Motor neuron (in vitro differentiated cells): ENCODE results near the gene SCYL1. TPM values are rescaled to one million over a fixed set of nuclear protein-coding genes. Genes with fewer than 3 reads are reported as not detected.
A peak's percentile ranks its signal among the peaks of the same experiment; 100 is the strongest.
"Not testable (repeated sequence)": the region's sequence is repeated elsewhere in the genome, so short reads cannot be mapped to it uniquely, and the experiment has no call there.

ENCODE experiments used
- ATAC-seq, 8 experiments: fragments of 200-7000 bp; cut with Tn5 transposase; replicated peaks in 6 of 8; 2 replicates each; pipeline ENCODE4 v1.8.0; 2021; ENCODE audit warnings: mild to moderate bottlenecking in 8 of 8, moderate library complexity in 8 of 8
- H3K27ac ChIP-seq, 2 donors: fragments of 250-450 bp; sonication (Bioruptor Pico); 2 replicates each; pipeline ENCODE4 v1.9.0; 2021; ENCODE audit warnings: antibody characterized with exemption in 2 of 2, mild to moderate bottlenecking in 2 of 2, moderate library complexity in 1 of 2
- H3K4me1 ChIP-seq, 2 donors: fragments of 250-450 bp; sonication (Bioruptor Pico); replicated peaks in 1 of 2; 2 replicates each; pipeline ENCODE4 v1.6.1; 2021; ENCODE audit warnings: antibody characterized with exemption in 2 of 2, mild to moderate bottlenecking in 2 of 2, moderate library complexity in 1 of 2
- H3K4me3 ChIP-seq, 5 donors: fragments of 250-450 bp; sonication (Bioruptor Pico); 2 replicates each; pipeline ENCODE4 v1.9.0; 2021; ENCODE audit warnings: antibody characterized with exemption in 5 of 5, mild to moderate bottlenecking in 5 of 5, moderate library complexity in 4 of 5
- WGBS, 10 experiments: fragments of 450-650 bp; shearing (Covaris generic); methylation state at CpG; one replicate each; pipeline ENCODE4 v1.0.0; 2022; 5-methylcytosine and 5-hydroxymethylcytosine counted together
- in situ Hi-C, 9 experiments: fragments of 400-800 bp; cut with MboI; loops; one replicate each; pipeline ENCODE4 v1.15.0; 2021; ENCODE audit warnings: low sequenced_read_pairs in 9 of 9, low pct_unique_long_range_greater_than_20kb in 2 of 9; ENCODE audit not compliant: unreplicated experiment in 9 of 9
- total RNA-seq, 8 experiments: library from RNA; unstranded; fragments of 300-600 nt; gene quantifications; 2 replicates each; pipeline versions ENCODE4 v1.2.3 to v1.2.4, GENCODE V29; 2022

The SCYL1 gene
- total RNA-seq, 8 experiments from 2014 or later: 39.2 to 119 (median 57.7) TPM

- in situ Hi-C loops: loop anchor here in 8 of 9 experiments (10.0 to 25.0 kb wide), 3 partner anchors 79 to 142 kb away; partner anchors contain the start of genes NEAT1 (in 7 of the 8) and TIGD3 (in 1 of the 8)
- Histone ChIP-seq H3K27ac (peak overlapping the region in 1 of 2 donors; percentile 22), H3K4me3 (peak overlapping the region; percentile 50 to 89 (median 60)), H3K4me1 (peaks cover 0 to 6% of the 10 kb centered on the region in 2 donors)
- ATAC-seq: no peak
- WGBS, 10 experiments: 0 to 20% (median 4%) methylated on average over 1 to 3 of the region's 3 CpGs; no CpG with 5 or more reads in 1 of the 10 experiments
Observed at GRCh38 chr11:65503949-65504673, 20.8 kb upstream of the SCYL1 start.

- in situ Hi-C loops: loop anchor here (5.0 to 25.0 kb wide), 4 partner anchors 80 to 143 kb away; partner anchors contain the start of genes NEAT1 (in 8 of the 9) and TIGD3 (in 1 of the 9)
- Histone ChIP-seq H3K4me1 (peaks cover 0 to 6% of the 10 kb centered on the region in 2 donors), H3K27ac (peak overlapping the region in 1 of 2 donors; percentile 28), H3K4me3 (peak overlapping the region; percentile 50 to 89 (median 60))
- WGBS, 10 experiments: 0 to 46% (median 20%) methylated on average over 1 to 7 of the region's 8 CpGs; no CpG with 5 or more reads in 1 of the 10 experiments
- ATAC-seq: no peak
Observed at GRCh38 chr11:65504674-65505465, 20.0 kb upstream of the SCYL1 start.

GRCh38 chr11:65505466-65506289 is 19.2 kb upstream of the SCYL1 start:
- no peak for ATAC-seq
- H3K4me1 ChIP-seq: peaks cover 0 to 6% of the 10 kb centered on the region in 2 donors
- 8 to 61% (median 39%) methylated on average over 4 to 12 of the region's 12 CpGs; no CpG with 5 or more reads in 2 of the 10 experiments for WGBS, 10 experiments
- in situ Hi-C loops: loop anchor here (5.0 to 25.0 kb wide), 4 partner anchors 81 to 143 kb away; partner anchors contain the start of genes NEAT1 (in 8 of the 9) and TIGD3 (in 1 of the 9)
- peak overlapping the region; percentile 50 to 89 (median 60) for H3K4me3 ChIP-seq
- H3K27ac ChIP-seq: peak overlapping the region; percentile 10 to 28

GRCh38 chr11:65506290-65506771 is 18.6 kb upstream of the SCYL1 start:
- WGBS, 10 experiments: 5 to 92% (median 50%) methylated on average over 1 to 4 of the region's 4 CpGs; no CpG with 5 or more reads in 1 of the 10 experiments
- ATAC-seq: no peak
- H3K27ac ChIP-seq: peak overlapping the region; percentile 10 to 28
- in situ Hi-C loops: loop anchor here (5.0 to 25.0 kb wide), 4 partner anchors 82 to 144 kb away; partner anchors contain the start of genes NEAT1 (in 8 of the 9) and TIGD3 (in 1 of the 9)
- H3K4me3 ChIP-seq: peak overlapping the region; percentile 50 to 89 (median 60)
- H3K4me1 ChIP-seq: peaks cover 0 to 6% of the 10 kb centered on the region in 2 donors

DNA sequence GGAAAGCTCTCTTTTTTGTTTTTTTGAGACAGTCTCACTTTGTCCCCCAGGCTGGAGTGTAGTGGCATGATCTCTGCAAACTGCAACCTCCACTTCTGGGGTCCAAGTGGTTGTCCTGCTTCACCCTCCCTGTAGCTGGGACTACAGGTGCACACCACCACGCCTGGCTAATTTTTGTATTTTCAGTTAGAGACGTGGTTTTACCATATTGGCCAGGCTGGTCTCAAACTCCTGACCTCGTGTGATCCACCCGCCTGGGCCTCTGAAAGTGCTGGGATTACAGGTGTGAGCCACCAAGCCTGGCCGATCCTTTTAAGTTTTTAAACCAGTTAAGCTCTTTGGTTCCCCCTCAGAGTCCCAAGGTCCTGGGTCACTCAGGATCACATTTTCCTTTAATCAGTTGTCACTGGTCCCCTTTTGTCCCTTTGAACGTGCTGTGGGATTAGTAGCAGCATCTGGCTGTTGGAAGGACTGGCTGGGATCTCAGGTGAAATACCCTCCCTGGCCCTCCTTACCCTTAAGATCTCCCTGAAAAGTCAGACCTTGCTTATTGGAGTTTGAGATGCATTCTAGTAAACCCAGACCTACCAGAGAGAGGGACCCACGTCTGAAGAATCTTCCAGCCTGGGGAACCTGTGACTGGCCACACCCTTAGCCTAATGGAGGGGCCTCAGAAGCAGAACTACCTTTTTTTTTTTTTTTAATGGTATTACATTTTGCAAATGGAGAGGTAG is 17.9 kb upstream of the SCYL1 start:
- peak overlapping the region; percentile 10 to 28 for H3K27ac ChIP-seq

DNA sequence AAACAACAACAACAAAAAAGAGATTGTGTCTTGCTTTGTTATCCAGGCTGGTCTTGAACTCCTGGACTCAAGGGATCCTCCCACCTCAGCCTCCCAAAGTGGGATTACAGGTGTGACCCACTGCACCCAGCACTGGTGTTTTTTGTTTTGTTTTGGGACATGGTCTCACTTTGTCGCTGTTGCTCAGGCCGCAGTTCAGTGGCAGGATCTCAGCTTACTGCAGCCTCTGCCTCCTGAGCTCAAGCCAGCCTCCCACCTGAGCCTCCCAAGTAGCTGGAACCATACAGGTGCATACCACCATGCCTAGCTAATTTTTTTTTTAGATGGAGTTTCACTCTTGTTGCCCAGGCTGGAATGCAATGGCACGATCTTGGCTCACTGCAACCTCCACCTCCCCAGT is 12.6 kb upstream of the SCYL1 start:
- 90 to 100% (median 100%) methylated on average over 1 to 2 of the region's 3 CpGs; no CpG with 5 or more reads in 5 of the 10 experiments for WGBS, 10 experiments
- H3K27ac ChIP-seq, H3K4me3 ChIP-seq, ATAC-seq, H3K4me1 ChIP-seq: not testable (repeated sequence)
- in situ Hi-C loops: loop anchor here in 4 of 9 experiments (10.0 to 25.0 kb wide), 3 partner anchors 68 to 150 kb away; partner anchors contain the start of genes NEAT1 (in 3 of the 4) and TIGD3 (in 1 of the 4)

More for the DNA sequence above, 17.9 kb upstream of the SCYL1 start:
- in situ Hi-C loops: loop anchor here (5.0 to 25.0 kb wide), 4 partner anchors 82 to 145 kb away; partner anchors contain the start of genes NEAT1 (in 8 of the 9) and TIGD3 (in 1 of the 9)
- H3K4me1 ChIP-seq: peaks cover 0 to 6% of the 10 kb centered on the region in 2 donors
- ATAC-seq: peak; percentile 8 to 41 (median 34)
- WGBS, 10 experiments: 0 to 60% (median 40%) methylated on average over 1 to 6 of the region's 7 CpGs; no CpG with 5 or more reads in 4 of the 10 experiments
- peak overlapping the region; percentile 50 to 89 (median 60) for H3K4me3 ChIP-seq

DNA sequence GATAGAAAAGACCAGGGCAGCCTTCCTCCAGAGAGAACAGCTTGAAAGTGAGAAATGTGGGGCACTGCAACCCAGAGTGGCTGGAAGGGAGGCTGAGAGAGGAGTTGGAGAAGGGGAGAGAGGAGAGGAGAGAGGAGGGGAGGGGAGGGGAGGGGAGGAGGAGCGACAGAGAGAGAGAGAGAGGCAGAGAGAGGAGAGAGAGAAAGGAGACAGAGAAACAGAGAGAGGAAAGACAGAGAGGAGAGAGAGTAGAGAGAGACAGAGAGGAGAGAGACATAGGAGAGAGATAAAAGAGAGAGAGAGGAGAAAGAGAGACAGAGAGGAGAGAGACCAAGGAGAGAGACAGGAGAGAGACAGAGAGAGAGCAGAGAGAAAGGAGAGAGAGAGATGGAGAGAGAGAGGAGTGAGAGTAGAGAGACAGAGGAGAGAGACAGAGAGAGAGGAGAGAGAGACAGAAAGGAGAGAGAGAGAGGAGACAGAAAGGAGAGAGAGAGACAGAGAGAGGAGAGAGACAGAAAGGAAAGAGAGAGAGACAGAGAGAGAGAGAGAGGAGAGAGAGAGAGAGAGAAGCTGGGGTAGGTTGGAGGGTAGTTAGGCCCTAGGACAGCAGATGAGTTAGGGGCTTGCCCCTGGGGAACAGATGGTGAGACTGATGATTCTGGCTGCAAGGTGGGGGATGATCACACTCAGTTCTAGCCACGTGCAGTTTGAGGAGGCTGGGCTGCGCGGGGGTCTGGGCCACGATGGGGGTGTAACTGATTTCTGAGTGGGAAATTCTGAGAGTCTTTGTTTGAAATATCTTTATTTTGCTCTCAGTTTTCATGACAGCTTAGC is 8.5 kb upstream of the SCYL1 start:
- 8 to 85% (median 72%) methylated on average over 1 to 4 of the region's 5 CpGs; no CpG with 5 or more reads in 6 of the 10 experiments for WGBS, 10 experiments
- in situ Hi-C loops: loop anchor here in 4 of 9 experiments (10.0 to 25.0 kb wide), 3 partner anchors 72 to 154 kb away; partner anchors contain the start of genes NEAT1 (in 3 of the 4) and TIGD3 (in 1 of the 4)

DNA sequence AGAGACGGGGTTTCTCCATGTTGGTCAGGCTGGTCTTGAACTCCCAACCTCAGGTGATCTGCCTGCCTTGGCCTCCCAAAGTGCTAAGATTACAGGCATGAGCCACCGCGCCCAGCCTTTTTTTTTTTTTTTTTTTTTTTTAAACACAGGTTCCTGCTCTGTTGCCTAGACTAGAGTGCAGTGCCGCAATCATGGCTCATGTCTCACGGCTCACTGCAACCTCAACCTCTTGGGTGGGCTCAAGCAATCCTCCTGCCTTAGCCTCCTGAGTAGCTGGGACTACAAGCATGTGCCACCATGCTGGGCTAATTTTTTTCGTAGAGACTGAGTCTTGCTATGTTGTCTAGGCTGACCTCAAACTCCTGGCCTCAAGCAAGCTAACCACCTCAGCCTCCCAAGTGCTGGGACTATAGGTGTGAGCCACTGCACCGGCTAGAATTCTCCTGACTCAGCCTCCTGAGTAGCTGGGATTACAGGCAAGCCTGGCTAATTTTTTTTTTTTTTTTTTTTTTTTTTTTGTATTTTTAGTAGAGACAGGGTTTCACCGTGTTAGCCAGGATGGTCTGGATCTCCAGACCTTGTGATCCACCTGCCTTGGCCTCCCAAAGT is 5.8 kb upstream of the SCYL1 start:
- in situ Hi-C loops: loop anchor here in 4 of 9 experiments (10.0 to 25.0 kb wide), 3 partner anchors 74 to 157 kb away; partner anchors contain the start of genes NEAT1 (in 3 of the 4) and TIGD3 (in 1 of the 4)
- 40 to 100% (median 83%) methylated on average over 1 to 4 of the region's 8 CpGs; no CpG with 5 or more reads in 1 of the 10 experiments for WGBS, 10 experiments
- H3K4me1 ChIP-seq: peaks cover 8 to 12% of the 10 kb centered on the region in 2 donors
- H3K27ac ChIP-seq, H3K4me3 ChIP-seq, ATAC-seq: not testable (repeated sequence)

More for the DNA sequence above, 8.5 kb upstream of the SCYL1 start:
- H3K4me1 ChIP-seq: no peaks in the 10 kb centered on the region
- ATAC-seq: no peak
- no peak overlapping the region for H3K4me3 ChIP-seq
- H3K27ac ChIP-seq: no peak overlapping the region

DNA sequence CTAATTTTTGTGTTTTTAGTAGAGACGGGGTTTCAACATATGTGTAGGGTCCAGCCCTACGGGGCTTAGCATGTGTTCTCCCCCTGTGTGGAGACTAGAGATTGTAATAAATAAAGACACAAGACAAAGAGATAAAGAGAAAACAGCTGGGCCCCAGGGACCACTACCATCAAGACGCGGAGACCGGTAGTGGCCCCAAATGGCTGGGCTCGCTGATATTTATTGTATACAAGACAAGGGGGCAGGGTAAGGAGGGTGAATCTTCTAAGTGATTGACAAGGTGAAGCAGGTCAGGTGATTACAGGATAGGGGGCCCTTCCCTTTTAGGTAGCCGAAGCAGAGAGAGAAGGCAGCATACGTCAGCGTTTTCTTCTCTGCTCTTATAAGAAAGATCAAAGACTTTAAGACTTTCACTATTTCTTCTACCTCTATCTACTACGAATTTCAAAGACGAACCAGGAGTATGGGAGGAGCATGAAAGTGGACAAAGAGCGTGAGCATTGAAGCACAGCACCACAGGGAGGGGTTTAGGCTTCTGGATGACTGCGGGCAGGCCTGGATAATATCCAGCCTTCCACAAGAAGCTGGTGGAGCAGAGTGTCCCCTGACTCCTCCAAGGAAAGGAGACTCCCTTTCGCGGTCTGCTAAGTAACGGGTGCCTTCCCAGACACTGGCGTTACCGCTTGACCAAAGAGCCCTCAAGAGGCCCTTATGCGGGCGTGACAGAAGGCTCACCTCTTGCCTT is 2.9 kb upstream of the SCYL1 start:
- in situ Hi-C loops: loop anchor here in 4 of 9 experiments (25.0 kb wide), 2 partner anchors 110 to 160 kb away; partner anchors contain the start of genes NEAT1 (in 3 of the 4) and TIGD3 (in 1 of the 4)
- not testable (repeated sequence) for H3K27ac ChIP-seq, H3K4me3 ChIP-seq, ATAC-seq
- WGBS, 10 experiments: 17 to 81% (median 50%) methylated on average over 1 to 10 of the region's 20 CpGs
- H3K4me1 ChIP-seq: peaks cover 19 to 24% of the 10 kb centered on the region in 2 donors
